GM18499 (cell line): Measurements from ENCODE around the gene PACRG.

Experiments
- ATAC-seq: cut with Tn5 transposase; IDR thresholded peaks from one replicate; pipeline ENCODE4 v1.9.1; 2021; ENCODE audit warnings: moderate number of reproducible peaks; ENCODE audit not compliant: insufficient read depth, unreplicated experiment

The PACRG gene

GRCh38 chr6:163252061-163252591 lies 524.4 kb downstream of the PACRG start:
- ATAC-seq: no peak

- ATAC-seq: no peak
Measured at GRCh38 chr6:163253556-163254213, 525.9 kb downstream of the PACRG start.

DNA sequence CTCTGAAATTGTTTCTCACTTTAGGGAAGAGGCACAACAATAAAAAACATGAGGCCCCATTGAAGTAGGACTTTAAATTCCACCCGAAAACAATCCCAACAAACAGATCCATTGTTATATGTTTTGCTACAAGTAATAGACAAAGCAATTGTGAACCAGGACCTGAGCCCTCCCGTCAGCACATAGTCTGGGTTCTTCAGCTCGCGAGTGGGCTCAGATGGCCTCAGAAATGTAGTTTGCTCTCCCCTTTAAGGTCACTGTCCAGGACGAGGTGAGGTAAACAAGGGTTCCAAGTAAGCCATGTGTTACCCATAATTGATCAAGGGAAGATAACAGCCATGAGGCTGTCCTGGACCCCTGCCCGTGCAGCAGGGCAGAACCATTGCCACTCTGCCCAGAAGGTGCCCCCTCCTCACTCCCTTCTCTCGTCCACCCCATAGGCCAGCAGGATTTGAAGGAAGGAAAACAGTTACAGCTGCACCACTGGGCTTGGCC lies 526.6 kb downstream of the PACRG start:
- no peak for ATAC-seq

DNA sequence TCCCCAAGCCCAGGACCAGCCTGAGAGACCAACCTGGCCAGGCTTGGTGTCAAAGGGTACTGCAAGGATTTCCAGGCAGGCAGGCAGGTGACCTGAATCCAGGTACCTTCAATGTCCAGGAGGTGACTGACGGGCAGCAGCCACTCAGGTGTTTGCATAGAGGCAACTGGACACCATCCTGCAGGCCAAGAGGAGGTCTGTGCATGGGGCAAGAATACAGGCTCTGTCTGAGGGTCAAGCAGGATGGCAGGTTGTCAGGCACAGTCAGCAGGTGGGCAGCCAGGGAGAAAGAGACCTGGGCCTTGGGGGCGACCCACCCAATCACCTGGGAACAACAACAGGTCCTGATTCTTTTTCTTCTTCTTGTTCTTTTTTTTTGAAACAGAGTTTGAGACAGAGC lies 527.5 kb downstream of the PACRG start:
- no peak for ATAC-seq

DNA sequence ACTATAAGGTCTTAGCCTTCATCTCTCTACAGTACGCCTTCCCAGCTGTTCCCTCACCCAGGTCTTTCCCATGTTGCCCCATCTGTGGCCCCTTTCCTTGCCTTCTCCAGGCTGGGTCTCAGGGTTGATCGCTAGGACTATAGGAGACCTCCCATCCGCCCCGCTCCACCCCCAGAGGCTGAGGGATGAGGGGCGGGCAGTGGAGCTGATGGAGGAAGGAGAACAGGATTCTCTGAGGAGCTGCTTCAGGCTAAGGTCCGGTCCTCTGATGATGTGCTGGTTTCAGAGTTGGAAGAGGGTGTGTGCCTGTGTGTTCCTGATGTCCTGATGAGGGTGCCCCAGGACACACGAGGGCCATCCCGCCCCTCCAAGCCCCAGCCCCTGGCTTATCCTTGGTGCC lies 531.9 kb downstream of the PACRG start:
- ATAC-seq: no peak

- no peak for ATAC-seq
Measured at GRCh38 chr6:163260111-163260895, 532.5 kb downstream of the PACRG start.

DNA sequence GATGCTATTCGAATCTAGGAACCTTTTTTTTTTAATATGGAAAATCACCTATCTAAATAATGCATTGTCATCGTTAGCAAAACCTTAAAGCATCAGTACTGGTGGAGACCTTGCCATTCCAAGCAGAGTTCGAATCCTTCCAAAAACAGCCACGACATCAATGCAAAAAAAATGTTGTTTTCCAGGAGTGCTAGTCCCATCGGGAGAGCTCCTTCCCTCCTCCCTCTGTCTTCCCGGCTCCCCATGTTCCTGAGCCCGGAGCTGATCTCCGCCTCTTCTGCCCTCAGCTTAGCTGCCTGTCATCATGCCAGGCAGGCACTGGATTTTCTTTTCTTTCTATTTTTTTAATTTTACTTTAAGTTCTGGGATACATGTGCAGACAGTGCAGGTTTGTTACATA lies 533.1 kb downstream of the PACRG start:
- no peak for ATAC-seq

GRCh38 chr6:163261361-163261760 lies 533.6 kb downstream of the PACRG start:
- no peak for ATAC-seq

- no peak for ATAC-seq
Measured at GRCh38 chr6:163262080-163262479, 534.3 kb downstream of the PACRG start.

- no peak for ATAC-seq
Measured at GRCh38 chr6:163263196-163263595, 535.4 kb downstream of the PACRG start.

GRCh38 chr6:163263998-163264661 lies 536.4 kb downstream of the PACRG start:
- ATAC-seq: no peak

DNA sequence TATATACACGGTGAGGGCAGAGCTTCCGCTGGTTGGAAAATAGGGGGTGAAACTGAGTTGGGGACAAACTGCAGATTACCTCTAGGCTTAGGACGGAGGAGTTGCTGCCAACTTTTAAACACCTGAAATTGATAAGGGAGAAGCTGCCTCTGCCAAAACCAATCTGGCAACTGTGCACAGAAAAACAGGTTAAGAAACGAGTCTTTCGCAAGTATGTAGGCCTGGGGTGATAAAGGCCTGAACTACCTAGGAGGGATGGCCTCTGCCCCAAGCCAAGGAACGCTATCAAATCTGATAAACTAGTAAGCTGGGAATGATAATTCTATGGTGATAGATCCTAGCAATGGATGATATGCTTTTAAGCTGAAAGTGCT lies 536.9 kb downstream of the PACRG start:
- ATAC-seq: no peak

DNA sequence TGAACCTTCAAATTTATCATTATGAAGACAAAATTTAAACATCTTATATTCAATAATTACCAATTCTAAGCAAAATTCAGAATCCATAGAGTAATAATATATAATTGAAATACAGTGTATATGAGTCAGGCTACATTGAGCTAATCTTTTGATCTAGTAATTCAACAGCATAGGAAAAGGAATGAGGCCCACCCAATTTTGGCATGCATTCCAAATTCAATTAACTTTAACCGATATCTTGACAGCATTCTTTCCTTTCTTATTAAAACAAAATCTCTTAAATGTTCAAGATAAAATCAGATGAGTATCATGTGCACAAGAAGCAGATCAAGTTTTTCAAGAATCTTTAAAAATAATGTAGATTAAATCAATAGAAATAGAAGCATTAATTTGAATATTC lies 553.9 kb downstream of the PACRG start:
- ATAC-seq: no peak

GRCh38 chr6:163282672-163283071 lies 554.9 kb downstream of the PACRG start:
- no peak for ATAC-seq

DNA sequence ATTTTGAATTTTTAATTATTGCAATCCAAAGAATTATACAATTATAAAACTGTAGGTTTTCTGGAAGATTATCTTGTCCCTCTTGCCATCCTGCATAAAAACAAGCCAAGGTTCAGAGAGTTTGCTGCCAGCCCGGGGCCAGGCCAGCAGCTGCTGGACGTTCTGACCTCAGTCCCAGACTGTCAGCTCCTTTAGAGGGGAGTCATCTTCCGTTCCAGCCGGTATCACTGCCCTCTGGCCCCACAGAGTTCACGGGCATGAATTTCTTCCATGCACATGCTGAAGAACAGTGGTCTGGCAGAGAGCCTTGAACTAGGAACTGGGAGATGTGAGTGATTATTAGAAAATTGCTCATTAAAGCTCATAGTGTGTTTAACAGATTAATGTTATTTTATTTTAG lies 556.4 kb downstream of the PACRG start:
- ATAC-seq: no peak

DNA sequence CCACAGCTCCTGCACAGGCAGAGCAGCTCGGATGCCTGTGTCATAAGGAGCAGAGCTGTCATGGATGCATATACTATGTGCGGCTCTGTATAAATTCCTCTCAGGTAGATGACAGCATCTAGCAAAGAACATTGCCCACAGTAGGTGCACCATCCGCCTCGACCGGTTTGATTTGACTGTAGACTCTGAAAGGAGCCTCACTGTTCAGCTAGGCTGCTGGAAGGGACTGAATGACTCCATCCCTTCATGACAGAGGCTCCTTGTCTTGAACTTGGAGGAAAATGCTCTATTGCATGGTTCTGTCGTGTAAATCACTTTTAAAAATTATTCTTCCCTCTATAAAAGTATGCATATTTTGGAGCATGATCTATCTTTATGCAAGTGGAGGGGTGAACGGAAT lies 557.9 kb downstream of the PACRG start:
- ATAC-seq: no peak

- ATAC-seq: no peak
Measured at GRCh38 chr6:163287626-163288025, 559.9 kb downstream of the PACRG start.

GRCh38 chr6:163288066-163288465 lies 560.3 kb downstream of the PACRG start:
- no peak for ATAC-seq

GRCh38 chr6:163288915-163289314 lies 561.1 kb downstream of the PACRG start:
- ATAC-seq: no peak

- no peak for ATAC-seq
Measured at GRCh38 chr6:163289447-163289846, 561.7 kb downstream of the PACRG start.
